HG02938 (cell line): ENCODE results near the gene HSF4.

Experiments
- ATAC-seq: cut with Tn5 transposase; IDR thresholded peaks from one replicate; pipeline ENCODE4 v1.9.1; 2021; ENCODE audit warnings: mild to moderate bottlenecking, moderate library complexity; ENCODE audit not compliant: unreplicated experiment

HSF4 gene

DNA sequence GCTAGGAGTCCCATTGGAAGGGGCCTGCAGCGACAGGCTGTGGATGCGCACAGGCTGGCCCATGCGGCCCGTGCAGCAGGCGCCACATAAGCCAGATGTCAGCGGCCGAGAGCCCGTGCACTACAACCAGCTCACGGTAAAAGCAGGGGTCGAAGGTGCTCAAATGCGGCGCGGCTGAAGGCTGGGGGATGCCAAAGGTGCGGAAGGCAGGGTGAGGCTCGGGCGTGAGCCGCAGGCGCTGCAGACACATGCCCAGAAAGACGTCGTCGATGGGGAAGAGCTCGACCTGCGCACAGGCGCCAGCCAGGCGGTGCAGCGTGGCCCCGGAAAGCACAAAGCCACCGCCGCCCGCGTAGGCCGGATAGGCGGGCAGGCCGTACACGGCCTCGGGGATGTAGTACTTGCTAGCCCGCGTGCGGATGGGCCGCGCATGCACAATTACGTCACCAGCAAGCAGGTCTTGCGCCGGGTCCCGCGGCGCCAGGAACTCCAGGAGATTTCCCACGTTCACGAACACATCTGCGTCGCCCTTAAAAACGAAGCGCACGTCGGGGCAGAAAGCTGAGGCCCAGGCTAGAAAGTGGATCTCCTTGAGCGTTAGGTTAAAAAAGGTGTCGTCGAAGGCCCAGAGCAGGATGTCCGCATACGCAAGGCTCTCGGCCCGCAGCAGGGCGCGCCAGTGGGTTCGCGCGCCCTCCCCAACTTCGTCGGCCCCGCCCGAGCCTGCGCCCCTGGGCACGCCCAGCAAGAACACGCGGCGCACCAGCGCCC lies 15.1 kb upstream of the HSF4 start:
- ATAC-seq: no peak

DNA sequence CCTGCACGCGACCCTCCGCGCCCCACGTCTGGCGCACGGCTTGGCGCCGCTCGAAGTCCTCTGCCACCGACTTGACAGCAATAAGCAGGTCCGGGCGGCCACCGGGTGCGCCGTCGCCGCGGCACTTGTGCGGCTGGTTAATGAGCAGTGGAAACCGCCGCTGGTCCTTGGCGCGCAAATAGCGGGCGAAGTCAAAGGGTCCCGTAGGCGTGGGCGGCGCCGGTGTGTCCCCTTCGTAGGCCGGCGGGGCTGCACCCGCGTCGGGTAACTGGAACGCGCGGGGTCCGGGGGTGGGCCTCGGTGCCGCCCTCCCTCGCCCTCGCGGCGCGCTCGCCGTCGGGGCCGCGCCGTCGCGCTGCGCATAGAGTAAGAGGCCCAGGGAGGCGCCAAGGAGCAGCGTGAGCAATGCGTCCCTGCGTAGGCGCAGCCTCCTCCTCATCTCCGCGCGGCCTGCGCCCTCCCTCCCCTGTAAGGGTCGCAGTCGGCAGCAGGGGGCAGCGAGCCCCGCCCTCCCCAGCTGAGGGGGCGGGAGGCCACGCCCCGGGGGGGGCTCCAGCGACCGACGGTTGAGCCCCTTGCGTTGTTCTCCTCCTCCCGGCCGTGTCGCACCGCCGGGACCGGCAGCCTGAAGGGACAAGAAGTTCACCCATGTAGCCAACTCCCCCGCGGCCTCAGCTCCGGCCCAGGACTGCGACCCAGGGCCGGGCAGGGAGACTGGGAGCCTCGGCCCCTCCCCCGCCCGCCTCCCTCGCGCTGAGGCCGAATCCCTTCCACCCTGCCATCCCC lies 14.3 kb upstream of the HSF4 start:
- ATAC-seq: no peak

GRCh38 chr16:67150833-67151396 lies 13.6 kb upstream of the HSF4 start, which contains the start of gene B3GNT9:
Gene B3GNT9 (minus strand): TSS chr16:67150998. CDS start chr16:67150485, 513 bp downstream.
- no peak for ATAC-seq

GRCh38 chr16:67151431-67152097 lies 13.0 kb upstream of the HSF4 start:
- ATAC-seq: no peak

GRCh38 chr16:67154578-67155294 lies 9.8 kb upstream of the HSF4 start:
- ATAC-seq: no peak

GRCh38 chr16:67155295-67156142 lies 9.0 kb upstream of the HSF4 start:
- ATAC-seq: no peak

- ATAC-seq: no peak
Observed at GRCh38 chr16:67156143-67156844, 8.3 kb upstream of the HSF4 start.

DNA sequence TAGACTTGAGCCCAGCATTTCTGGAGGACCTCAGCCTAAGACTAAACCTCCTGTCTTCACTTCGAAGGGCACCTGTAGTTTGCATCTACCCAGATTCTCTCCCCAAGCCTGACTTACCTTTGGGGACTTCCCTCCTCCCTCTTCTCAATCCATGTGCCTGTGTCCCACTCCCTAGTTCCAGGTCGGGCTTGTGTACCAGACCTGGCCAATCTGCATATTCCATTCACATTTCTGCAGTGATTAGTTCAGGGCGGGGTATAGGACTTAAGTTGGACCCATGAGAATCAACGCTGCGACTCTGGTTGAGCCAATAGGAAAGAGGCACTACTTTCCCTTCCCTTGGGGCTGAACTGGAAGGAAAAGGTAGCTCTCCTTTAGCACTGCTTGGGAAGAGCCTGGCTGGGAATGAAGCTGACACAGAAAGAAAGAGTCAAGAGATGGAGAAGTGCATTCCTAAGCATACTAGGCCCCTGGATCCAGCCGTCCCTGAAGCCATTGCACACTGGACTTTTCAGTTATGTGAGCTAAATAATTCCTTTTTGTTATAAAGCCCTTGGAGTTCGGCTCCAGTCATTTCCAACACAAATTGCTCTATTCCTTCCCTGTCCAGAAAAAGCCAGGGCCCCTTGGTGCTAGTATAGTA lies 7.3 kb upstream of the HSF4 start:
- ATAC-seq: no peak

GRCh38 chr16:67157892-67158635 lies 6.5 kb upstream of the HSF4 start:
- ATAC-seq: no peak

DNA sequence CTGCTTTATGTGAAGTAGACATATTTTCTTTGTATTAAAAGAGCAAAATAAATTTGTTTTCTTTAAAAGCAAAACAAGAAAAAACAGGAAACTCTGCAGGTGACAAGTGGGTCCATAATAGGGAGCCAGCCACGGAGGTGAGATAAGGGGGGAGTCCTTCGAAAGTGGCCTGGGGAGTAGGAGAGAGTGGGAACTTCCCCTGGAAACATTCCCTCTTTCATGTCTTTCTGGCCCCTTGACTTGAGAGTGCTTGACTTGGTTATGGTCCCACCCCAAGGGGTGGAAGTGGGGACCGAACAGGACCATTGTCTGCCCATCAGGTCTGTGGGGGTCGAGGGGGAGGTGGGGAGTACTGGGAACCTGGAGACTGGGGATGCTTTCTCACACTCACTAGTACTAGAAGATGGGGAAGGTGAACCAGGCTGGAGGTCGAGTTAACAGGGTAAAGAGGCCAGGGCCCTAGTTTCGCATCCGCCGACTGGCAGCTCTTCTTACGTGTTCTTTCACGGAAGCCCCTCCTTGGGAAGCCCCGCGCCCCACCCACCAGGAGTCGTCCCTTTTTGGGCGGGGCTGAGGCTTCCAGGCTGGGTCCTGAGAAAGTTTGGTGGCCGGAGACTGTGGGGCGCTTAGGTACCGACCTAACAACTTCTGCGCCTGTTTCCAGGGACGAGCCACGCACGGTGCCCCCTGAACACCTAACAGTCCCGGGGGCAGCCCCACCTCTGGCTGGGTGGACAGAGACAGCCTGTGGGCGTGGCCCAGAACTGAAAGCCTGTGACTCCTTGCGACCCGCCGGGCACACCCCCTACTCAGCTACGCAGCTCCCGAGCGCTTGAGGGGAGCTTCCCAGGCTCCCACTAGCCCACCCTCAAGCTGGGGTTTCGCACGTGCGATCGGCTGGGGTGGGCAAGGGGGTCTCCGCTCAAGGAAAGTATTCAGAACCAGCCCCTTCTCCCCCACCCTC lies 5.6 kb upstream of the HSF4 start:
- ATAC-seq: peak; percentile 31

GRCh38 chr16:67161595-67162058 lies 2.9 kb upstream of the HSF4 start:
- no peak for ATAC-seq

GRCh38 chr16:67162506-67163163 lies 1.9 kb upstream of the HSF4 start:
- ATAC-seq: no peak

DNA sequence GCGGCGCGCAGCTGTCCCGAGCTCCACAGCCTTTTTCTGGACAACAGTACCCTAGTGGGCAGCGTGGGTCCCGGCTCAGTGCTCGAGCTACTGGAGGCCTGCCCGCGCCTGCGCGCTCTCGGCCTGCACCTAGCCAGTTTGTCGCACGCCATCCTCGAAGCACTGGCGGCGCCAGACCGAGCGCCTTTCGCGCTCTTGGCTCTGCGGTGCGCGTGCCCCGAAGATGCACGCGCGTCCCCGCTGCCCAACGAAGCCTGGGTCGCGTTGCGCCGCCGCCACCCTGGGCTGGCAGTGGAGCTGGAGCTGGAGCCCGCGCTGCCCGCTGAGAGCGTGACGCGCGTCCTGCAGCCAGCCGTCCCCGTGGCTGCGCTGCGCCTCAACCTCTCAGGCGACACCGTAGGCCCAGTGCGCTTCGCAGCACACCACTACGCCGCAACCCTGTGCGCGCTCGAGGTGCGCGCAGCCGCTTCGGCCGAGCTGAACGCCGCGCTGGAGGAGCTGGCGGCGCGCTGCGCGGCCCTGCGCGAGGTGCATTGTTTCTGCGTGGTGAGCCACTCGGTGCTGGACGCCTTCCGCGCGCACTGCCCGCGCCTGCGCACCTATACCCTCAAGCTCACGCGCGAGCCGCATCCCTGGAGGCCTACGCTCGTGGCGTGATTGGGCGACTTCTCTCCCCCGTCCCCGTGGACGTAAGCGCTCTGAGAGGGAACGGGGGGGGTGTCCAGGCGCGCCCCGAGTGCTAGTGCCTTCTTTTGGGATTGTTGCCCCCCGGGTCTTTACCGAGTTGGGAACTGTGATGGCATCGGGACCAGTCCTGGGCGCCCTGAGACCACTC lies 1.2 kb upstream of the HSF4 start:
- ATAC-seq: no peak

- ATAC-seq: no peak
Observed at GRCh38 chr16:67163999-67164558, 466 bp upstream of the HSF4 start.
